Suppressor macrophage treated with lipopolysaccharide for 1 hour (primary cell): ENCODE results near the gene FOXK2.
A peak's percentile ranks its signal among the peaks of the same experiment; 100 is the strongest.

Source experiments
- DNase-seq, 3 donors: peaks; one replicate each; pipeline ENCODE4 v3.0.0-alpha.2; 2020 to 2022

Gene FOXK2

DNA sequence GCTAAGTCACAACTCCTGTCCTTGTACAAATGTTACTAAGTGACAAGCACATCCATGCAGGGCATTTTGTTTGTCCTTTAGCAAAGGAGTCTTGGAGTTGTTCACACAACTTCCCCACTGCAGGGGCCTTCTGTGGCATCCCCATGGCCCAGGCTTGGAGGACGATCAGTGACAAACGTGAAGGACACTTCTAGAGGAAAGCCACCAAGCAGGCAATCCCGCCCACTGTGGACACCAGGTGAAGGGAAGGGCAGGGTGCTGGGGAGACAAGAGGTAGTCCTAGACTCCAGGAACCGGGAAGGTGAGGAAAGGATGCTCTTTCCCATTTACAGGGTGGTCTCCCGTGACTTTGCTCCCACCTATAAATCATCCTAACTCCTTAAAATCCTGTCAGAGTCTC, 124.6 kb downstream of the FOXK2 start:
- no peak for DNase-seq

DNA sequence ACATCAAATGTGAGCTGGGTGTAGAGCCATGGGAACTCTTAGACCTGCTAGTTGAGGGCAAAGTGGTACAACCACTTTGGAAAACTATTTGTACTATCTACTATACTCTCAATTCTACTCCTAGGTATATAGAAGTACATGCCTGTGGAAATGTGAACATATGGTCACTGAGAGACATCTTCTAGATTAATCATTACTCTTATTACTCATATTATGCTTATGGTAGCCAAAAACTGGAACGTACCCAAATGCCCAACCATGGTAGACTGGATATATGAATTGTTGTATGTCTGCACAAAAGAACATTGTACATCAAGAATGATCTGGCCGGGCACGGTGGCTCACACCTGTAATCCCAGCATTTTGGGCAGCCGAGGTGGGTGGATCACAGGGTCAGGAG, 126.0 kb downstream of the FOXK2 start:
- no peak for DNase-seq

DNA sequence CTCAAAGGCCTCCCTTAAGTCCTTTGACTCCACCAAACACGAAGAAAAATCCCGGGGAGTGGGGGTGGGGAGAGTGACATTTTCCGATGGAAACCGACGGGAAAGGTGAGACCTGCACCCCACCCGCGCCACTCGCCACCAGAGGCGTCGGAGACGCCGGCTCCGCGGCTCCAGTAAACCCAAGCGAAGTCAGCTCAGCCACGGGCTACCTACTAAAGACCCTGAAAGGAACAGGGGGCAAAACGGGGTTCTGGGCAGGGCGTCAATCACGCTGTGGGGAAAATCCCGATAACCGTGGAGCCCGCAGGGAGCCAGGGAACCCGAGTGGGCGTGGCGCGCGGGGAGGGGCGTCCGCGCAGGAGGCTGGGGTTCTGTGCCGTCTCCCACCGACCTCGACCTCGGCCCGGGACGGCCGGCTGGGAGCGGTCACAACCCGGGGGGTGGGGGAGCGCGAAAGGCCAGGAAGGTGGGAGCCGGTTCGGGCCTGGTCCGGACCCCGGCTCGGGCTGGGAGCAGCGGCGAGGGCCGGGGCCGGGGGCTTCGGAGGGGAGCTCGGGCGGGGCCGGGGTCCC, 128.1 kb downstream of the FOXK2 start:
- peak; percentile 61 to 83 (median 63) for DNase-seq

DNA sequence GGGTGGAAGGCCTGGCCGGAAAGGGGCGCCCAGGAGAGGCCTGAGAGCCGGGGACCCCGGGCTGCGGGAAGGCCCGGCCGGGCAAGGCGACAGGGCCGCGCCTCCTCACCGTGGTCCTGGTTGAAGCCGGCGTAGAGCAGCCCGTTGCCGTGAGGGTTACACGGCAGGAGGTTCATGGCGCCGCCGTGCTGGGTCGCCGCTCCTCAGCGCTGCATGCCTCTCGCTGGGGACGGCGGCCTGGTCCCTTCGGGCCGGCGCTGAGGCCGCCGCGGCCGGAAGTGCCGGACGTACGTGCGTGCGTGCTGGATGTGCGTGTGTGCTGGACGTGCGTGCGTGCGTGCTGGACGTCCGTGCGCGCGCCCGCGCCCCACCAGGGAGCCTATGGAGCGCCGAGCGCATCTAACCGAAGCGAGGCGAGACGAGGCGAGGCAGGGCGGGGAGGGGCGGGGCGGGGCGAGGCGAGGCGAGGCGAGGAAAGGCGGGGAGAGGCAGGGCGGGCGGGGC, 128.7 kb downstream of the FOXK2 start, which contains the start of gene WDR45B:
Gene WDR45B (minus strand): TSS at position 280 of the 504 bp plus-strand sequence. CDS start 104 bp downstream, at position 176.
- DNase-seq = peak; percentile 97 to 98 (median 98)

DNA sequence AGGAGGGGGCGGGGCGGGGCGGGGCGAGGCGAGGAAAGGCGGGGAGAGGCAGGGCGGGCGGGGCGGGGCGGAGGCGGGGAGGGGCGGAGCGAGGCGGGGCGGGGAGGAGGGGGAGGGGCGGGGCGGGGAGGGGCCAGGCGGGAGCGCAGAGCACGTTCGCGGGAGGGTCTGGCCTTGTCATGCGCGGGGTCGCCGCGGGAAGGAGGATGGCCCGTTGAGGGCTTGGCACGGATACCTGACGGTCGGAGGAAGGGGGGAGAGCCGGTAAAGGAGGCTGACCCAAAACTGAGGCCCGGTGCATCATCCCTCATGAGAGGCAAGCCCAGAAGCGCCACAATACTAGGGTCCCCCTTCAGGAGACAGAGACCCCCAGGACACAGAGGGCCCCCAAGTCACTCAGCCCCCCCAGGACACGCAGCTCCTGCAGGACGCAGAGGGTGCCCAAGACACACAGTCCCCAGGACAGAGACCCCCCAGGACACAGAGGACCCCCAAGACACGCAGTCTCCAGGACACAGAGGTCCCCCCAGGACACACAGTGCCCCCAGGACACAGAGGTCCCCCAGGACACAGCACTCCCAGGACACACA, 129.3 kb downstream of the FOXK2 start:
- no peak for DNase-seq

DNA sequence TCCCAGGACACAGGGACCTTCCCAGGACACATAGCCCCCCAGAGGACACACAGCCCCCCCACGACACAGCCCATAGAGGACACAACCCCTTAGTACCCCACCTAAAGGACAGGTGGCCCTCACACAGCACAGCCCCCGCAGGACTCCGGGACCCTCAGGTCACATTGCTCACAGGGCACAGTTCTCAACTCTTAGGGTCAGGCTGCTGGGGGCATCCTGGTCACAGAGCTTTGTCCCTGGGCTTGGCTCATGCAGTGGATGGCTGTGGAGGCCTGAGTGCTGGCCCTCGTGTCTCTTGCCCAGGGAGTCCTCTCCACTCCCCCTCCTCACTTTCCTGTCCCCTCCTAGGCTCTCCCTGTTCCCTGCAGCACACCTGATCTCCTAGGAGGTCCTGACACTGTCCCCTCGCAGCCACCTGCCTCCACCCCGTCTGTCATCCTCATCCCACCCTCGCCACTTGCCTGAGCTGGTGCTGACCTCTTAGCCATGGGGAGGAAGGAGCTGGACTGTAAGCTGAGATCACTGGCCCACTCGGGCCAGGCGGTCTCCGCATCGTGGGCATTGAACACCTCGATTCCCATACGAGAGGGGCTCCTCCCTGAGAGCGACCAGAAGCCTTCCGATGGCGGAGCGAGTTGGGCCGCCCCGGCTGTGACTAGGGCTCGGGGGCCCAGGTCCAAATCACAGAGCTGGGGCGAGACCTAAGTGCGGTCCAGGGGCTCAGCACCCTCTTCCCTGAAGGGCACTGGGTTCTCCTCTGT, 130.1 kb downstream of the FOXK2 start:
- DNase-seq = no peak

DNA sequence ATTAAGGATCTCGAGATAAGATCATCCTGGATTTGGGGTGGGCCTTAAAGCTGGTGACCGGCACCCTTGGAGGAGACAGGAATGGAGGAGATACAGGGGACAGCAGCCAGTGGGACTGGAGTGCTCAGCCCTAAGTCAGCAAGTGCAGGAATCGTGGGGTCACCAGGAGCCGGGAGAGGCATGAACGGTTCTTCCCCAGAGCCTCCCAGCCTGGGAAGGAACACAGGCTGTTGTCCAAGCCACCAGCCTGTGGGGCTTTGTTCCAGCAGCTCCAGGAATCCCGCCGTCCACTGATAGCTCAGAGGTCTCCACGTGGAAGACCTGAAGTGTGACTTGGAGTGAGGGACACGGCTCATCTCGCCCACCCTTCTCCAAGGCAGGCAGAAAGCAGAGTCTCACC, 131.2 kb downstream of the FOXK2 start:
- no peak for DNase-seq

DNA sequence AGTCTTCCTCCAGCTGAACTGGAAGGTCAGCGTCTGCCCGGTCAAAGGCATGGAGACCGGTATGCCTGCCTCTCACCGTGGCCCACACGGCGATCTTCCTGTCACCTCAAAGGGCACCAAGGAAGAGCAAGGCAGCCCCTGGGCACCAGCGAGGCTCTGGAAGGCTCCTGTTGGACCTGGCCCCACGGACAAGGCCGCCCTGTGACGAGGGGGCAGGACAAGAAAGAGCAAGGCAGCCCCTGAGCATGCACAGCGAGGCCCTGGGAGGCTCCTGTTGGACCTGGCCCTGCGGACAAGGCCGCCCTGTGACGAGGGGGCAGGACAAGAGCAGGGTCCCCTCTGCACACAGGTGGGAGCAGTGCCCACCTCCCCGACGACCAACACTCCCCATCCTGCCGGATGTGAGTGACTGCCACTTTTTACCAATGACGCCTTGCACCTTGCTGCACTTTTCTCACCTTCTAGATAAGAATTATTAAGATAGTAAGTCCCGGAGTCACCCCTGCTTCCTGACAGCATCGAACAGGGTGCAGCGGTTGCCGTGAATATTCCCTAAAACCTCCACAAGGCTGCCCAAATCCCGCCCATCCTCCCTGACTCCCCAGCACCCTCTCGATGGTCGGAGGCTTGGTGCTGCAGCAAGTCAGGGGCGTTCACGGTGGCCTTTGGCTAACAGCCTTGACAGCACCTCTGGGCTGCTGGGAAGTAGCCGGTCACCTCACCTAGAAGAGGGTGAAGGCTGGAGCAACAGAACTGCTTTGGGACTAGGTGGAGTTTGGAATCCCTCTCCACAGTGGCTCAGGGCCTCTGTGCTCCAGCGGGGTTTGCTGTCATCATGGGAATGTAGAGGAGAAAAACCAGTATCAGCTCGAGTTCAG, 134.4 kb downstream of the FOXK2 start:
- DNase-seq = no peak
